NCI-H524 treated with DMSO at 0.1 percent for 48 hours (cell line): ENCODE results near the gene HIBCH.
"Not testable (repeated sequence)": the region's sequence is repeated elsewhere in the genome, so short reads cannot be mapped to it uniquely, and the experiment has no call there.

Experiments
- DNase-seq: peaks from one replicate; lab custom pipeline; 2025; lab: John Stamatoyannopoulos, UW

HIBCH gene

GRCh38 chr2:190342611-190343010, 23.0 kb upstream of the HIBCH start:
- DNase-seq: no peak

- no peak for DNase-seq
Measured at GRCh38 chr2:190340369-190340768, 20.7 kb upstream of the HIBCH start.

GRCh38 chr2:190339394-190339793, 19.8 kb upstream of the HIBCH start:
- no peak for DNase-seq

- no peak for DNase-seq
Measured at GRCh38 chr2:190338453-190338852, 18.8 kb upstream of the HIBCH start.

GRCh38 chr2:190336420-190336819, 16.8 kb upstream of the HIBCH start:
- no peak for DNase-seq

GRCh38 chr2:190335584-190335983, 16.0 kb upstream of the HIBCH start:
- not testable (repeated sequence) for DNase-seq

GRCh38 chr2:190335225-190335559, 15.6 kb upstream of the HIBCH start:
- no peak for DNase-seq

GRCh38 chr2:190334479-190335224, 15.0 kb upstream of the HIBCH start:
- no peak for DNase-seq

GRCh38 chr2:190333928-190334327, 14.3 kb upstream of the HIBCH start:
- DNase-seq: no peak

GRCh38 chr2:190333395-190333794, 13.8 kb upstream of the HIBCH start:
- DNase-seq: no peak

- no peak for DNase-seq
Measured at GRCh38 chr2:190328573-190329147, 9.0 kb upstream of the HIBCH start.

- no peak for DNase-seq
Measured at GRCh38 chr2:190327867-190328572, 8.4 kb upstream of the HIBCH start.

GRCh38 chr2:190325588-190325987, 6.0 kb upstream of the HIBCH start:
- no peak for DNase-seq

GRCh38 chr2:190323406-190323805, 3.8 kb upstream of the HIBCH start:
- DNase-seq: no peak

- no peak for DNase-seq
Measured at GRCh38 chr2:190320696-190321095, 1.1 kb upstream of the HIBCH start.

- DNase-seq: no peak
Measured at GRCh38 chr2:190318931-190319554, 583 bp downstream of the HIBCH start.

GRCh38 chr2:190318514-190318913, 1.1 kb downstream of the HIBCH start:
- no peak for DNase-seq

GRCh38 chr2:190315273-190315672, 4.4 kb downstream of the HIBCH start:
- no peak for DNase-seq

GRCh38 chr2:190313880-190314279, 5.7 kb downstream of the HIBCH start:
- DNase-seq: no peak

GRCh38 chr2:190312635-190313025, 7.0 kb downstream of the HIBCH start:
- DNase-seq: not testable (repeated sequence)

- DNase-seq: no peak
Measured at GRCh38 chr2:190311893-190312634, 7.6 kb downstream of the HIBCH start.

GRCh38 chr2:190308031-190308430, 11.6 kb downstream of the HIBCH start:
- DNase-seq: no peak
